Osteoblast (primary cell): ENCODE data around the gene ATAD5. TPM values are rescaled to one million over a fixed set of nuclear protein-coding genes. Genes with fewer than 3 reads are reported as not detected.

Experiments
- DNase-seq: peaks from one replicate; pipeline ENCODE4 v3.0.0; 2011; ENCODE audit warnings: low spot score, mixed read lengths; ENCODE audit not compliant: insufficient read length; ENCODE audit errors: missing footprints
- H2AFZ ChIP-seq: 2 replicates; pipeline ENCODE4 v1.6.0; 2011; ENCODE audit warnings: mild to moderate bottlenecking, low read length
- H3K27ac ChIP-seq: 2 replicates; pipeline ENCODE4 v1.5.1; 2011; ENCODE audit warnings: mild to moderate bottlenecking, low read depth, low read length, moderate library complexity
- H3K27me3 ChIP-seq: 2 replicates; pipeline ENCODE4 v1.6.0; 2012; ENCODE audit warnings: mild to moderate bottlenecking, control low read depth, inconsistent platforms, low read length, moderate library complexity; ENCODE audit not compliant: insufficient read depth
- H3K36me3 ChIP-seq: 2 replicates; pipeline ENCODE4 v1.5.1; 2011; ENCODE audit warnings: mild to moderate bottlenecking, low read length, control low read depth, moderate library complexity; ENCODE audit not compliant: insufficient read depth
- H3K4me1 ChIP-seq: 2 replicates; pipeline ENCODE4 v1.5.1; 2011; ENCODE audit warnings: mild to moderate bottlenecking, low read length, control low read depth, moderate library complexity; ENCODE audit not compliant: insufficient read depth
- H3K4me2 ChIP-seq: 2 replicates; pipeline ENCODE4 v1.6.0; 2011; ENCODE audit warnings: mild to moderate bottlenecking, low read length; ENCODE audit not compliant: insufficient read depth
- H3K4me3 ChIP-seq: fragments of 200-600 bp; sonication (generic); 3 replicates; pipeline ENCODE4 v1.5.1; 2012; ENCODE audit warnings: mild to moderate bottlenecking, low read length, inconsistent platforms; ENCODE audit not compliant: insufficient read depth
- H3K79me2 ChIP-seq: 2 replicates; pipeline ENCODE4 v1.6.0; 2012; ENCODE audit warnings: mild to moderate bottlenecking, low read length, control low read depth, inconsistent platforms; ENCODE audit not compliant: insufficient read depth
- H3K9me3 ChIP-seq: 2 replicates; pipeline ENCODE4 v1.5.1; 2011; ENCODE audit warnings: low read depth, low read length, control low read depth
- H4K20me1 ChIP-seq: 2 replicates; pipeline ENCODE4 v1.6.0; 2012; ENCODE audit warnings: mild to moderate bottlenecking, low read length, control low read depth; ENCODE audit not compliant: insufficient read depth
- CTCF ChIP-seq: IDR thresholded peaks from 2 replicates; pipeline ENCODE4 v1.5.1; 2011; ENCODE audit warnings: mild to moderate bottlenecking, low read depth, low read length, moderate library complexity; ENCODE audit errors: extremely low read depth
- total RNA-seq: library from RNA; depleted of rRNA; stranded (reverse); fragments of >200 nt; gene quantifications from 2 replicates; pipeline ENCODE4 v1.2.3, GENCODE V29; 2012

Gene ATAD5
- total RNA-seq, 1 donor: 1.8 TPM

- H3K79me2 ChIP-seq: no peaks in the 10 kb centered on the region
- H2AFZ ChIP-seq: no peak overlapping the region
- no peaks in the 10 kb centered on the region for H3K36me3 ChIP-seq
- DNase-seq: no peak
- H3K4me3 ChIP-seq: no peak overlapping the region
- no peak overlapping the region for H3K27ac ChIP-seq
- no peaks in the 10 kb centered on the region for H3K4me1 ChIP-seq
- no peak for TF ChIP-seq CTCF
- H3K9me3 ChIP-seq: no peaks in the 10 kb centered on the region
- H3K4me2 ChIP-seq: no peak overlapping the region
- H4K20me1 ChIP-seq: no peaks in the 10 kb centered on the region
- H3K27me3 ChIP-seq: peaks cover 3% of the 10 kb centered on the region
Observed at GRCh38 chr17:30913955-30914354, 82.2 kb downstream of the ATAD5 start.

GRCh38 chr17:30915833-30916611, 84.3 kb downstream of the ATAD5 start:
- Histone ChIP-seq H3K79me2 (no peaks in the 10 kb centered on the region), H3K27me3 (peaks cover 13% of the 10 kb centered on the region), H4K20me1 (no peaks in the 10 kb centered on the region), H3K36me3 (no peaks in the 10 kb centered on the region), H3K9me3 (no peaks in the 10 kb centered on the region), H3K27ac (no peak overlapping the region), H3K4me2 (no peak overlapping the region), H3K4me3 (no peak overlapping the region), H2AFZ (no peak overlapping the region), H3K4me1 (no peaks in the 10 kb centered on the region)
- DNase-seq: no peak
- TF ChIP-seq CTCF: no peak

DNA sequence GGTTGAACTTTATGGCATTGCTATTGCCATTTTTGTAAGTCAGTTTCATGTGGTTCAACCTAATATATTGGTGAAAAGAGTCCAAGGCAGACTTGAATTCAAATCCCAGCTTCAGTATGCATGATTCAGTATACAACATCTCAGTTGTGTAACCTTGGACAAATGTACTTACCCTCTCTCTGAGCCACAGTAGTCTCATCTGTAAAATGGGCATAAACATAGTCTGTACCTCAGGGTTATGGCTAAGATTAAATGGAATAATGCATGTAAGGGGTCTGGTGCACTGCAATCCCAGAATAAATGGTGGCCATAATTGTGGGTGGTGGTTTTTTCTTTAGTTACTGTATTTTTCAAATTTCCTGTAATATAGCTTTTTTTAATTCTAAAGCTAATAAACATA, 85.3 kb downstream of the ATAD5 start:
- TF ChIP-seq CTCF: no peak
- H3K79me2 ChIP-seq: no peaks in the 10 kb centered on the region
- H3K36me3 ChIP-seq: no peaks in the 10 kb centered on the region
- H3K27ac ChIP-seq: no peak overlapping the region
- no peaks in the 10 kb centered on the region for H3K4me1 ChIP-seq
- no peaks in the 10 kb centered on the region for H3K9me3 ChIP-seq
- no peak overlapping the region for H3K4me3 ChIP-seq
- H4K20me1 ChIP-seq: no peaks in the 10 kb centered on the region
- DNase-seq: no peak
- no peak overlapping the region for H3K4me2 ChIP-seq
- H2AFZ ChIP-seq: no peak overlapping the region
- H3K27me3 ChIP-seq: peaks cover 23% of the 10 kb centered on the region

DNA sequence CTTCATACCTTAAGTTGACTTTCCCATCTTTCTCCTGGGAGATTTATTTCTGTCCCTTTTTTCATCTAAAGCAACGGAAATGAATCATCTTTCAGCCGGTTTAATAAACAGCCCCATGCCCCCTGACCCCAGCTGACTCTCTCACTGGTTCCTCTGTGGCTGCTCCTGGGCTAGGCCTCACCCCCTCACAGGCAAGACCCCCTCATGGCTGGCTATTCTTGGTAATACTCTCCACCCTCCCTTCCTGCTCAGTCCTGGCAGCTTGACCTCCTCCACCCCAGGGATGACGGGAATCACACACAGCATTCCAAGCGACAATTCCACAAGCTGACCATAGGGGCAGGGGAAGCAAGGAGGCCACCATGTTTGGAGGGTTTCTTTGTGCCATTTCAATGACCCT, 88.5 kb downstream of the ATAD5 start:
- H2AFZ ChIP-seq: peak overlapping the region; percentile 39
- H3K27me3 ChIP-seq: peaks cover 48% of the 10 kb centered on the region
- H3K4me3 ChIP-seq: no peak overlapping the region
- no peaks in the 10 kb centered on the region for H3K36me3 ChIP-seq
- H3K27ac ChIP-seq: no peak overlapping the region
- no peak overlapping the region for H3K4me2 ChIP-seq
- DNase-seq: peak; percentile 81
- no peaks in the 10 kb centered on the region for H3K79me2 ChIP-seq
- H4K20me1 ChIP-seq: no peaks in the 10 kb centered on the region
- no peak for TF ChIP-seq CTCF
- peaks cover 3% of the 10 kb centered on the region for H3K4me1 ChIP-seq
- no peaks in the 10 kb centered on the region for H3K9me3 ChIP-seq
